Epithelial cell of esophagus (primary cell): ENCODE data around the gene CCDC33.
A peak's percentile ranks its signal among the peaks of the same experiment; 100 is the strongest.

ENCODE experiments used
- DNase-seq: peaks from one replicate; pipeline ENCODE4 v3.0.0; 2010; ENCODE audit warnings: low read depth
- H3K4me3 ChIP-seq: 2 replicates; pipeline ENCODE4 v1.5.1; 2011; ENCODE audit warnings: mild to moderate bottlenecking, low read length, control low read depth
- TF ChIP-seq, protein P1 (sequence below): IDR thresholded peaks from 2 replicates; pipeline ENCODE4 v1.5.1; 2011; ENCODE audit warnings: low read depth, mild to moderate bottlenecking, low read length, control low read depth, inconsistent platforms; ENCODE audit not compliant: insufficient read depth; ENCODE audit errors: missing control alignments

The CCDC33 gene

DNA sequence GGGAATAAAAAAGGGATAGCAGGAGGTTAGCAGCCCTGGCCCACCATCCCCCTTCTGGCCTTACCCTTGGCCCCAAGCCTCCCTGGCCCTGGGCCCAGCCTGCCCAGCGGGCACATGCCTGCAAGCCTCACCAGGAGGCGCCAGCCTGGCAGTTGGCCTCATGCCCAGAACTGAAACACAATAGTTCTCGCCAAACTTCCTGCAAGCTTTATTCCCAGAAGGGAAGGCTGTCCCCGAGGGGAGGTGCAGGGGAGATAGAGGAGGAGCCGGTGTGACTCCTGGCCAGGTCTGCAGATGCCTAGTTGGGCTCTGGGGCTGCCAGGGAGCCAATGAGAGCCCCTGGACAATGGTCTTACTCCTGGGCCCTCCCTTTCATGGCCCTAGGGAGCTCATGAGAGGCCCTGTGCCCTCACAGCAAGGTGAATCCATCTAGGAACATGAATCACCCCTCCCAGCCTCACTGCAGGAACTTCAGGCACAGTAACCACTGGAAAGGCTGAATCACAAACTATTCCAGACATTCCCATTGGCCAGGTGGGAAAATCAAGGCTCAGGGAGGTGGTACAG lies 4.0 kb downstream of the CCDC33 start:
- peak; percentile 85 for DNase-seq
- TF ChIP-seq, protein P1, sequence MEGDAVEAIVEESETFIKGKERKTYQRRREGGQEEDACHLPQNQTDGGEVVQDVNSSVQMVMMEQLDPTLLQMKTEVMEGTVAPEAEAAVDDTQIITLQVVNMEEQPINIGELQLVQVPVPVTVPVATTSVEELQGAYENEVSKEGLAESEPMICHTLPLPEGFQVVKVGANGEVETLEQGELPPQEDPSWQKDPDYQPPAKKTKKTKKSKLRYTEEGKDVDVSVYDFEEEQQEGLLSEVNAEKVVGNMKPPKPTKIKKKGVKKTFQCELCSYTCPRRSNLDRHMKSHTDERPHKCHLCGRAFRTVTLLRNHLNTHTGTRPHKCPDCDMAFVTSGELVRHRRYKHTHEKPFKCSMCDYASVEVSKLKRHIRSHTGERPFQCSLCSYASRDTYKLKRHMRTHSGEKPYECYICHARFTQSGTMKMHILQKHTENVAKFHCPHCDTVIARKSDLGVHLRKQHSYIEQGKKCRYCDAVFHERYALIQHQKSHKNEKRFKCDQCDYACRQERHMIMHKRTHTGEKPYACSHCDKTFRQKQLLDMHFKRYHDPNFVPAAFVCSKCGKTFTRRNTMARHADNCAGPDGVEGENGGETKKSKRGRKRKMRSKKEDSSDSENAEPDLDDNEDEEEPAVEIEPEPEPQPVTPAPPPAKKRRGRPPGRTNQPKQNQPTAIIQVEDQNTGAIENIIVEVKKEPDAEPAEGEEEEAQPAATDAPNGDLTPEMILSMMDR: peak; percentile 50
- H3K4me3 ChIP-seq: no peak overlapping the region

DNA sequence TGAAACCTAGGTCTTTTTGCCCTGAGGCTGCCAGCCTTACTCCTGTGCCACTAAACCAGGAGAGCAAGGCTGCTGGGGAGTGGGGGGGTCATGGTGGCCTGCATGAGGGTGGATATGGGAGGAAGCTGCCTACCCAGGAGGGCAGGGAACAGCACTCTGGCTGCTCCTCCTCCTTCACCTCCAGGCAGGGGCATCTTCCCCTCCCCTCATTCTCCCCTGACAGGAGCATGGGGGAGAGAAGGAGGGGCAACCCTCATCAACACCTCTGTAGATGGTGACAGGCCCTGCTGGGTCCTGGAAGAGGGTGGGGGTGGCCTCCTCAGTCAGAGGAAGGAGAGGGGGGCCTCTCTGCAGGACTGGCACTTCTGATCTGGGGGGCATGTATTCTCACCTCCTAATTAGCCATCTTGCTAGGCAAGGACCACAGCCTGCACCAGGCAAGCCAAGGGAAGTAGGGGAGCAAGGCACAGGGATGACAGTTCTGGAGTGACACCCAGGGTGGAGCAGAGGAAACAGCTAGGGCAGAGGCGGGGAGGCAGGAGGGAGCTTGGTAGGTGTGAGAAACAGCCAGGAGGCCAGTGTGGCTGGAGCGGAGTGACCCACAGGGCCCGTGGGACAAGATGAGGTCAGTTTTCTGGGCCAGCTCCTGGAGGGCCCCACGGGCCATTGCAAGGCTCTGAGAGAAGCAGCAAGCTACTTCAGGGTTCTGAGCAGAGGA lies 4.9 kb downstream of the CCDC33 start:
- no peak overlapping the region for H3K4me3 ChIP-seq
- DNase-seq: no peak
- TF ChIP-seq, protein P1: no peak

DNA sequence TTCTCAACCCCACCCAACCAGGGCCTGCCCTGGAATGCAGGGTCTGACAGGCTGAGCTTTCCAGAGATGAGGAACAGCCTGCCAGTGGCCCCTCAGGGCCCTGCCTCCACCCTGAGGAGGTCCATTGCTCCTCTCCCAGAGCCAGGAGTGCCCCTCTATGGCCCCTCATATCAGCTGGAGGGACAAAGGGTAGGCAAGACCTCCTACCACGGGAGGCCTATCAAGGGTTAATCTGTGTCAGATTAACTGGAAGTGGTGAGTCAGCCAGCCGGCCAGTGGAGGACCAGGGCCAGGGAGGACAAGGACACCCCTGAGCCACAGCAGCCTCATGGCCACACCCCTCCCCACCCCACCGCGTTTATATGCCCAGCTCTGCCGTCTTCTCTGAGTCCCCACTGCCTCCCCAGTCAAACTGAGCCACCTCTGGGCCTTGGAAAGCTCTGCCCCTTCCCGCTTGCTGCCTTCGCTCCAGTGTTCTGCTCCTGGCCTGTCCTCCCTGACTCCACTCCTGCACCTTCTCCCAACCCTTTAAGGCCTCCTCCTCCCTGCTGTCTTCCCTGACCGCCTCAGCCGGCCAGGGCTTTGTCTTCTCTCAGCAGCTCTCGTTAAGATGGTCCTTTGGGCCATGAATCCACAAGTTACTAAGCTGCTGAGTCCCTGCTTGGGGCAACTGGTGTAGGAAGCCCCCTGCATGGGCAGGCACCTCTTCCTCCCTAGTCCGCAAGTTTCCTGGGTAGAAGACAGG lies 6.5 kb downstream of the CCDC33 start:
- no peak overlapping the region for H3K4me3 ChIP-seq
- TF ChIP-seq, protein P1: no peak
- DNase-seq: no peak

DNA sequence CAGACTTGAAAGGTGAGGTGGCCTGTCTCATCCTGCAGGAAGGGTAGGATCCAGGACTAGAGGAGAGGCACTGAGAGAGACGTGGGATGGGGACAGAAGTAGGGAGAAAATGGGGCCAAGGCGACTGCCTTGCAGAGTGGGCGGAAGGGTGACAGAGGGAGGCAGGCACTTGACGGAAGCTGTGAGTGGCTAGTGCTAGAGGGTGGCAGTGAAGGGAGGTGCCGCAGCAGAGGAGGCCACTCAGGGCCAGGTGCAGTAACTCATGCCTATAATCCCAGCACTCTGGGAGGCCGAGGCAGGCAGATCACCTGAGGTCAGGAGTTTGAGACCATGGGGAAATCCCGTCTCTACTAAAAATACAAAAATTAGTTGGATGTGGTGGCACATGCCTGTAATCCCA lies 7.3 kb downstream of the CCDC33 start:
- DNase-seq: no peak
- H3K4me3 ChIP-seq: no peak overlapping the region
- TF ChIP-seq, protein P1: no peak

DNA sequence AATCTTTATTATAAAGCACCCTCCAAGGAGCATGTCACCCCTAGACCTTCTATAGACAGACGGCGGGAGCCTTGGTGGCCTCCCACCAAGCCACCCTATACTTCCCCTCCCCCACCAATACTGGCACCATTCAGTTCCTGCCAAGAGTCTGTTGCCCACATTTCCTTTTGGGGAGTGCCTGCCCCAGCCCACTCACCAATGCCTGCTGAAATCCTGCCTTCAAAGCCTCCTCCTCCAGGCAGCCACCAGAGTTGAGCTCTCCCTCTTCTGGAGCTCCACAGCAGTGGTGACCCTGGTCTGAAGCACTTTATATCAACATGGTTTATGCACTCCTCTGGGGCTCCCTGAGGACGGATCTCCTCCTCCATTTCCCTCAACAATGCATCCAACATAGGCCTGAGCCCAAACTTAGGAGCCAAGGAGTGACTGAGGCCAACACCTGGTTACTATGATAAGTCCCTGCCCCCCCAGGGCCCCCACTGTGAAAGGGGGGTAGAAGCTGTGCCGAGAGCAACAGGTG lies 8.8 kb downstream of the CCDC33 start:
- DNase-seq: no peak
- H3K4me3 ChIP-seq: no peak overlapping the region
- TF ChIP-seq, protein P1: no peak

DNA sequence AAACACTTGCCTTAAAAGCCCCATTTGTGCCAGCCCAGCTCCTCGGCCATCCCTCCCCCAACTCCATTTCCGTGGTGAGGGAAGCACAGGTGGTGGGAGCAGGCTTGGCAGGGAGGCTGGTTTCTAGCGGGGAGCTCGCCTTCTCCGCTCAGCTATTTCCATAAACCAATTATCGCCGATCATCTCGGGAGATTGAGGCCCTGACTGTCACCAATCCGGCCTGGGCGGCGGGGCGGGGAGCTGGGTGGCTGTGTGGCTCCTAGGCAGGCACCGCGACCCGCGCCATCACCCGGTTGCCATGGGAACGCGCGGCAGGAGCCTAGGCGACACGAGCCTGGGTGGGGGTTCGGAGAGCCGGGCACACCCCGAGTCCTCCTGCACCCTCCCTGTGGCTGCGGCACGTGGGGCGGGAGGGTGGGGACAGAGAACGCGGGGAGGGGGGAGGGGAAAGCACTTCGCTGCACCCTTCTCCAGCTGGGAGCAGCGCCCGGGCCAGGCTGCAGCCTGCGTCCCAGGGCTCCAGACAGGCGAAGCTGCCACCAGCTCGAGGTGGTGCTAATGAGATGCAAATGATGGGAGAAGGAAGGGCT lies 9.3 kb downstream of the CCDC33 start:
- no peak for DNase-seq
- no peak overlapping the region for H3K4me3 ChIP-seq
- TF ChIP-seq, protein P1: no peak
